CD4-positive, alpha-beta T cell (primary cell): ENCODE data around the gene PATE3. TPM values are rescaled to one million over a fixed set of nuclear protein-coding genes. Genes with fewer than 3 reads are reported as not detected.

Experiments used
- ATAC-seq: fragments of 200-7000 bp; cut with Tn5 transposase; one replicate; pipeline ENCODE4 v1.10.0; 2022; ENCODE audit warnings: mild to moderate bottlenecking; ENCODE audit not compliant: poor library complexity
- CTCF ChIA-PET: fragments of 350-600 bp; sonication (Branson Sonifier 250); formaldehyde crosslinking; loops from one replicate; lab custom pipeline; 2021; ENCODE audit warnings: antibody characterized with exemption, inconsistent platforms; lab: Charles Lee
- POLR2A ChIA-PET: fragments of 350-600 bp; sonication (Branson Sonifier 250); formaldehyde crosslinking; loops from one replicate; lab custom pipeline; 2021; ENCODE audit warnings: antibody characterized with exemption, inconsistent platforms; lab: Charles Lee
- DNase-seq, 14 experiments: peaks; one replicate each; pipeline ENCODE4 v3.0.0-alpha.2; 2013 to 2020; ENCODE audit warnings: mixed read lengths in 2 of 14
- H3K27ac ChIP-seq, 2 donors: one replicate each; pipeline versions ENCODE4 v1.5.1 to v1.7.0; 2013; ENCODE audit warnings: low read length in 2 of 2, low read depth in 1 of 2, mild to moderate bottlenecking in 1 of 2
- H3K27me3 ChIP-seq, 2 experiments: 1 replicate in 1 of 2; 2 replicates in 1 of 2; pipeline versions ENCODE4 v1.6.1 to v1.7.0; 2013; ENCODE audit warnings: low read length in 2 of 2, control low read depth in 1 of 2, mild to moderate bottlenecking in 1 of 2, moderate library complexity in 1 of 2; ENCODE audit not compliant: insufficient read depth in 2 of 2, control insufficient read depth in 1 of 2
- H3K36me3 ChIP-seq: one replicate; pipeline ENCODE4 v1.6.1; 2013; ENCODE audit warnings: low read length, control low read depth; ENCODE audit not compliant: insufficient read depth
- H3K4me1 ChIP-seq: one replicate; pipeline ENCODE4 v1.6.1; 2013; ENCODE audit warnings: low read length, control low read depth; ENCODE audit not compliant: insufficient read depth
- H3K4me3 ChIP-seq: one replicate; pipeline ENCODE4 v1.5.1; 2013; ENCODE audit warnings: mild to moderate bottlenecking, low read length, moderate library complexity
- H3K9me3 ChIP-seq, 2 experiments: 1 replicate in 1 of 2; 2 replicates in 1 of 2; pipeline versions ENCODE4 v1.6.1 to v1.7.0; 2013; ENCODE audit warnings: low read length in 2 of 2, mild to moderate bottlenecking in 2 of 2, control low read depth in 1 of 2, moderate library complexity in 1 of 2; ENCODE audit not compliant: control insufficient read depth in 1 of 2, insufficient read depth in 1 of 2
- H3K27ac Mint-ChIP-seq: one replicate; pipeline ENCODE4 v1.8.0; 2020; ENCODE audit warnings: mixed read lengths
- H3K27me3 Mint-ChIP-seq: one replicate; pipeline ENCODE4 v1.8.0; 2021; ENCODE audit warnings: mixed read lengths
- H3K36me3 Mint-ChIP-seq: one replicate; pipeline ENCODE4 v1.8.0; 2021; ENCODE audit warnings: low read depth, mixed read lengths
- H3K4me1 Mint-ChIP-seq: one replicate; pipeline ENCODE4 v1.8.0; 2021; ENCODE audit warnings: low read depth, mixed read lengths
- H3K4me3 Mint-ChIP-seq: one replicate; pipeline ENCODE4 v1.8.0; 2020; ENCODE audit warnings: mild to moderate bottlenecking, mixed read lengths
- H3K9me3 Mint-ChIP-seq: one replicate; pipeline ENCODE4 v1.8.0; 2020; ENCODE audit warnings: mixed read lengths
- intact Hi-C, 2 experiments: fragments of 100-400 bp; cut with DNase I in 1 of 2; cut with micrococcal nuclease in 1 of 2; formaldehyde crosslinking; loops; one replicate each; pipeline versions ENCODE4 v1.15.1 to v1.9.0; 2023 to 2025; cut with DNase I, micrococcal nuclease
- total RNA-seq, 174 experiments: library from RNA in 2 of 174; stranded (reverse) in 2 of 174; gene quantifications; one replicate each; pipeline ENCODE4 v1.2.3 and lab custom pipeline; 2021 to 2026
- TF ChIP-seq, protein P1 (sequence below): fragments of 200-600 bp; IDR thresholded peaks from one replicate; pipeline ENCODE4 v1.8.0; 2022; ENCODE audit warnings: antibody characterized with exemption, mild to moderate bottlenecking

Gene PATE3
- total RNA-seq, 2 experiments from 2014 or later = not detected

DNA sequence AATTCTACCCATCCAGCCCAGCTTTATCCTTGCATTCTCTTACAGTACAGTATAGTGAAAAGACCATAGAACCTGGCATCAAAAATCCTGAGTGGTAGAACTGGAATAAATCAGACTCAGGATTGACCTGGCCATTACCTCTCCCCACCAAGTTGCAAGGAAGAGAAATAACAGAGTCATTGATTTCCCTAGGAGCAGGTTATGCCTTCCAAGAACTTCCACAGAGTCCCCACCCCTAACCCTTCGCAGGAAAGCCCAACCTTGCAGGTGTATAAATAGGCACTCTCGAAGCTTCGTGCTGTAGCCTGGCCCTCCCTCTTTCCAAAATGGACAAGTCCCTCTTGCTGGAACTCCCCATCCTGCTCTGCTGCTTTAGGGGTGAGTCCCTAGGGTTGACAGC, 41.9 kb upstream of the PATE3 start, which contains the start of gene PATE1:
PATE1 (plus strand) TSS at position 301 of the 400 bp plus-strand sequence; CDS start at position 327, 26 bp downstream.
- ChIA-PET CTCF (no interaction called here), POLR2A (no interaction called here)
- intact Hi-C loops = no loop called here
- Histone ChIP-seq H3K36me3 (no peaks in the 10 kb centered on the region), H3K27ac (no peak within 1 kb of the TSS), H3K9me3 (no peaks in the 10 kb centered on the region), H3K27me3 (peaks cover 5 to 18% of the 10 kb centered on the region in 2 experiments), H3K4me3 (no peak within 1 kb of the TSS), H3K4me1 (no peaks in the 10 kb centered on the region)
- peaks cover 16% of the 10 kb centered on the region for H3K27me3 Mint-ChIP-seq
- no peak within 1 kb of the TSS for H3K4me3 Mint-ChIP-seq
- no peaks in the 10 kb centered on the region for H3K9me3 Mint-ChIP-seq
- DNase-seq (no peak), ATAC-seq (no peak)
- no peaks in the 10 kb centered on the region for H3K36me3 Mint-ChIP-seq
- no peaks in the 10 kb centered on the region for H3K4me1 Mint-ChIP-seq
- no peak within 1 kb of the TSS for H3K27ac Mint-ChIP-seq
- TF ChIP-seq, protein P1, sequence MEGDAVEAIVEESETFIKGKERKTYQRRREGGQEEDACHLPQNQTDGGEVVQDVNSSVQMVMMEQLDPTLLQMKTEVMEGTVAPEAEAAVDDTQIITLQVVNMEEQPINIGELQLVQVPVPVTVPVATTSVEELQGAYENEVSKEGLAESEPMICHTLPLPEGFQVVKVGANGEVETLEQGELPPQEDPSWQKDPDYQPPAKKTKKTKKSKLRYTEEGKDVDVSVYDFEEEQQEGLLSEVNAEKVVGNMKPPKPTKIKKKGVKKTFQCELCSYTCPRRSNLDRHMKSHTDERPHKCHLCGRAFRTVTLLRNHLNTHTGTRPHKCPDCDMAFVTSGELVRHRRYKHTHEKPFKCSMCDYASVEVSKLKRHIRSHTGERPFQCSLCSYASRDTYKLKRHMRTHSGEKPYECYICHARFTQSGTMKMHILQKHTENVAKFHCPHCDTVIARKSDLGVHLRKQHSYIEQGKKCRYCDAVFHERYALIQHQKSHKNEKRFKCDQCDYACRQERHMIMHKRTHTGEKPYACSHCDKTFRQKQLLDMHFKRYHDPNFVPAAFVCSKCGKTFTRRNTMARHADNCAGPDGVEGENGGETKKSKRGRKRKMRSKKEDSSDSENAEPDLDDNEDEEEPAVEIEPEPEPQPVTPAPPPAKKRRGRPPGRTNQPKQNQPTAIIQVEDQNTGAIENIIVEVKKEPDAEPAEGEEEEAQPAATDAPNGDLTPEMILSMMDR = no peak

DNA sequence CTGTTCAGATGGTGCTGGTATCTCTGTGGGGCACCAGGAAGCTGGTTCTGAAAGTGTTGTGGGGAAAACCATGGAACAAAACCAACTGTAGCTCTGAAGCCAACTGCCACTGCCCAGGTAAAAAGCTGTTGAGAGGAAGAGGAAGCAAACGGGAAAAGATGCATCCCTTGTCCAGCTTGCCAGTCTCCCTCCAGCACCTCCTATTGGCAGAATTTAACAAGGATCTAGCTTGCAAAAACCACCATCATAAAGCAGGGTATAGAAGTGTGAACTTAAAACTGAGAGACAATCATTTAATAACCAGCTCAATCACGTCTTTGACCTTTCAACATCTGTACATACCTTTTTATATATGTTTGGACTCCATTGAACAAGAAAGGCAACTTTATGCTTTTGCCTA, 37.3 kb upstream of the PATE3 start:
- ATAC-seq (no peak), DNase-seq (no peak)
- Mint-ChIP-seq H3K4me1 (no peaks in the 10 kb centered on the region), H3K27ac (no peak overlapping the region), H3K27me3 (peaks cover 15% of the 10 kb centered on the region), H3K4me3 (no peak overlapping the region), H3K36me3 (no peaks in the 10 kb centered on the region), H3K9me3 (no peaks in the 10 kb centered on the region)
- Histone ChIP-seq H3K36me3 (no peaks in the 10 kb centered on the region), H3K27me3 (peaks cover 5 to 8% of the 10 kb centered on the region in 2 experiments), H3K4me1 (no peaks in the 10 kb centered on the region), H3K27ac (no peak overlapping the region), H3K4me3 (no peak overlapping the region), H3K9me3 (peaks cover 0 to 3% of the 10 kb centered on the region in 2 experiments)
- CTCF ChIA-PET = no interaction called here
- intact Hi-C loops = no loop called here
- TF ChIP-seq, protein P1 = no peak
- POLR2A ChIA-PET = no interaction called here

DNA sequence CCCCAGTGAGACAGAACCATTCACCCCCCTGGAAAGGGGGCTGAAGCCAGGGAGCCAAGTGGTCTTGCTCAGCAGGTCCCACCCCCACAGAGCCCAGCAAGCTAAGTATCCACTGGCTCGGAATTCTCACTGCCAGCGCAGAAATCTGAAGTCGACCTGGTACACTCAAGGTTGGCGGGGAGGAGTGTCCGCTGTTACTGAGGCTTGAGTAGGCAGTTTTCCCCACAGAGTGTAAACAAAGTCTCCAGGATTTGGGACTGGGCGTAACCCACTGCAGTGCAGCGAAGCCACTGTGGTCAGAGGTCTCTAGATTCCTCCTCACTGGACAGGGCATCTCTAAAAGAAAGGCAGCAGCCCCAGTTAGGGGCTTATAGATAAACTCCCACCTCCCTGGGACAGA, 31.9 kb upstream of the PATE3 start:
- H3K4me1 Mint-ChIP-seq = no peaks in the 10 kb centered on the region
- H3K27me3 Mint-ChIP-seq = peaks cover 16% of the 10 kb centered on the region
- intact Hi-C loops = no loop called here

More for the DNA sequence above, 31.9 kb upstream of the PATE3 start:
- Mint-ChIP-seq H3K36me3 (no peaks in the 10 kb centered on the region), H3K4me3 (no peak overlapping the region), H3K27ac (no peak overlapping the region), H3K9me3 (peaks cover 2% of the 10 kb centered on the region)
- Histone ChIP-seq H3K27me3 (peaks cover 3 to 10% of the 10 kb centered on the region in 2 experiments), H3K36me3 (no peaks in the 10 kb centered on the region), H3K4me3 (no peak overlapping the region), H3K4me1 (no peaks in the 10 kb centered on the region), H3K9me3 (peaks cover 0 to 9% of the 10 kb centered on the region in 2 experiments), H3K27ac (no peak overlapping the region)
- DNase-seq = no peak
- TF ChIP-seq, protein P1 = no peak
- CTCF ChIA-PET = no interaction called here
- ATAC-seq = no peak
- POLR2A ChIA-PET = no interaction called here
